GM12801 (cell line): Measurements from ENCODE around the gene DDX42.

Experiments
- TF ChIP-seq, protein P1 (sequence below): IDR thresholded peaks from one replicate; pipeline ENCODE4 v1.5.1; 2011; ENCODE audit warnings: control low read depth; ENCODE audit not compliant: insufficient read length; ENCODE audit errors: extremely low read depth

DDX42 gene

DNA sequence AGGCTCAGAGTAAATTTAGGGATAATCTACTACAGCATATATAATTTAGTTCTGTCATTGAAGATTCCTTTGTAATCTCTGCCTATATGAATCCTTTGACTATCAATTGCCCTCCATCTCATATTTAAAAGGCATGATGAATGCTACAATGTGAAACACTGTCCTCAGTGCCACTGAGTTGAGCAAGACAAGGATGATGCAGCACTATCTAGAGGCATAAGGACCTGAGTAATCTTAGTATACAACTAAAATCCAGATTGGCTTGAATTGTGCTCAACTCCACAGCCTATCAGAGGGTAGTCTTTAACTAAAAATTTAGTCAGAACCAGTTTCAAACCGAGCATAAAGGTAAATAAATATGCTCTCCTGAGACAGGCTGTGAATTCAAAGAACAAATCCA is 20.8 kb upstream of the DDX42 start:
- TF ChIP-seq, protein P1, sequence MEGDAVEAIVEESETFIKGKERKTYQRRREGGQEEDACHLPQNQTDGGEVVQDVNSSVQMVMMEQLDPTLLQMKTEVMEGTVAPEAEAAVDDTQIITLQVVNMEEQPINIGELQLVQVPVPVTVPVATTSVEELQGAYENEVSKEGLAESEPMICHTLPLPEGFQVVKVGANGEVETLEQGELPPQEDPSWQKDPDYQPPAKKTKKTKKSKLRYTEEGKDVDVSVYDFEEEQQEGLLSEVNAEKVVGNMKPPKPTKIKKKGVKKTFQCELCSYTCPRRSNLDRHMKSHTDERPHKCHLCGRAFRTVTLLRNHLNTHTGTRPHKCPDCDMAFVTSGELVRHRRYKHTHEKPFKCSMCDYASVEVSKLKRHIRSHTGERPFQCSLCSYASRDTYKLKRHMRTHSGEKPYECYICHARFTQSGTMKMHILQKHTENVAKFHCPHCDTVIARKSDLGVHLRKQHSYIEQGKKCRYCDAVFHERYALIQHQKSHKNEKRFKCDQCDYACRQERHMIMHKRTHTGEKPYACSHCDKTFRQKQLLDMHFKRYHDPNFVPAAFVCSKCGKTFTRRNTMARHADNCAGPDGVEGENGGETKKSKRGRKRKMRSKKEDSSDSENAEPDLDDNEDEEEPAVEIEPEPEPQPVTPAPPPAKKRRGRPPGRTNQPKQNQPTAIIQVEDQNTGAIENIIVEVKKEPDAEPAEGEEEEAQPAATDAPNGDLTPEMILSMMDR, result no peak

DNA sequence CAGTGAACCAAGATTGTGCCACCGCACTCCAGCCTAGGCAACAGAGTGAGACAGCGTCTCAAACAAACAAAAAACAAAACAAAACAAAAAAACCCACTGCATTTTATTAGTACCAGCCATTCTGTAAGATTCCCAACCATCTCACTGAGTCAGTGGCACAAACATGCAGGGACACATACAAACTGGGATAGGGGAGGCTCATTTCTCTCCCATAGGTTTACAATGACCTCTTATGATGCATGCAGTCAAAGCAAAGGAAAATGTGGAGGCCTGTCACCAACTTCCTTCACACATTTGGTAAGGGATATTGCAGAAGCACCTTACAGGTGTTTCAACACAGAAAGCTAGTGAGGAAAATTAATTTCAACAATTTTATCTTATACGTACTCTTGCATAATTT is 19.9 kb upstream of the DDX42 start:
- TF ChIP-seq, protein P1, result no peak

DNA sequence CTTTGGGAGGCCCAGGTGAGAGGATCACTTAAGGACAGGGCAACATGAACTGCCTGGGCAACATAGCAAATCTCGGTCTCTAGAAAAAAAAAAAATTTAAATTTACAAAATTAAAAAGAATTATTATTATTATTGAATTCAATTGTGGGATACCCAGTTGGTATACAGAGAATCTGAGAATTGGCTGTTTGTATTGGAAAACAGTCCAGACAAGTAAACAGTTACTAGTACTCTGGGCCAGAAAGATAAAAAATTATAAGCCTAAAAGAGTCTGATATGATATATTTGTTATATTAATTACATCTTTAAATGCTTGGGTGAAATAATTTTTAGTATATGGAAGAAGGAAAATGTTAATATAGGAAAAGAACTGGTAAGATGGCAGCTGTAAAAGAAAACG is 15.5 kb upstream of the DDX42 start:
- TF ChIP-seq, protein P1, result no peak

GRCh38 chr17:63760771-63761539 is 13.0 kb upstream of the DDX42 start:
- TF ChIP-seq, protein P1, result no peak

- TF ChIP-seq, protein P1, result no peak
Measured at GRCh38 chr17:63762161-63763078, 11.6 kb upstream of the DDX42 start.

DNA sequence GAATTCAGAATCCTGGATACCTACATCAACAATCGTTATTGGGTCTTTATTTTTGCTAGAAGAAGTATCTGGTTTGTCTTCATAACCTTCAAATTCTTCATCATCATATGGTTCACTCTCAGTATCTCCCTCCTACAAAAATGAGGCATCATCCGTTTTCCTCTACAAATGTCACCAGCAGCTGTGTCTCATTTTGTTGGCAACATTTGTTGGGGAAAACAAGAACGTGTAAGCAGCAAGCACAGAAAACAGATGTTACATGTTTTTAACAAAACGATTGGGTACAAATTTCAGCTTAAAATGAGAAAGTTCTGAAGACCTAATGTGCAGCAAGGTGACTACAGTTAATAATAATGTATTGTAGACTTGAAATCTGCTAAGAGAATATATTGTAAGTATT is 9.3 kb upstream of the DDX42 start:
- TF ChIP-seq, protein P1, result no peak

- TF ChIP-seq, protein P1, result no peak
Measured at GRCh38 chr17:63766754-63767153, 7.2 kb upstream of the DDX42 start.
